ENCODE data around the gene PLA2G15. TPM values are rescaled to one million over a fixed set of nuclear protein-coding genes. Genes with fewer than 3 reads are reported as not detected.

Gene PLA2G15
- total RNA-seq, 1 experiment from 2014 or later: 10.2 TPM

DNA sequence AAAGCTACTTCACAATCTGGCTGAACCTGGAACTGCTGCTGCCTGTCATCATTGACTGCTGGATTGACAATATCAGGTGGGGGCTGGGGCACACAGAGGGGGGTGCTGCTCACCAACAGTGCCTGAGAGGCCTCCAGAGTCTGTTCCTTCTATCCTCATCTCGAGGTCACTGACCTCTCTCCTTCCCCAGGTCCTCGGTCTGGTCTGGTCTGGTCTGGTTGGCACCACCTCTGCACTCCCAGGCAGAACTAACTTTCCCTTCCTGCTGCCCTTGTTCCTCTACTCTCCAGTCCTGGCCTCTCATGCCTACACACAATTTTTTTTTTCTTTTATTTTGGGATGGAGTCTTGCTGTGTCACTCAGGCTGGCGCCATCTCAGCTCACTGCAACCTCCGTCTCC is 4.2 kb downstream of the PLA2G15 start:
- Mint-ChIP-seq H3K4me1 (peaks cover 5% of the 10 kb centered on the region), H3K36me3 (0 out of 2 replicates have a peak, but pooled peaks cover 4% of the 10 kb centered on the region), H3K27ac (no peak overlapping the region), H3K9me3 (no peaks in the 10 kb centered on the region), H3K4me3 (no peak overlapping the region), H3K27me3 (ENCODE audit: low read depth) (peaks cover 18% of the 10 kb centered on the region)
- CTCF ChIA-PET: interaction anchor here (0.9 to 1.8 kb wide), 3 partner anchors 15 to 165 kb away, joined by 3 to 8 read pairs (median 4); partner anchors contain the start of gene SLC7A6
- ATAC-seq (no peak), DNase-seq (ENCODE audit: low spot score) (no peak)
- POLR2A ChIA-PET: interaction anchor here (0.7 kb wide), 1 partner anchor 30 kb away, joined by 10 read pairs; no protein-coding TSS in a partner anchor
- TF ChIP-seq GTF2I (CRISPR knock-in tag; conservative IDR thresholded peaks at IDR 0.05) (no peak), KAT7 (CRISPR knock-in tag; IDR thresholded peaks at IDR 0.05; ENCODE audit: borderline replicate concordance) (no peak)
- TF ChIP-seq, protein P1, sequence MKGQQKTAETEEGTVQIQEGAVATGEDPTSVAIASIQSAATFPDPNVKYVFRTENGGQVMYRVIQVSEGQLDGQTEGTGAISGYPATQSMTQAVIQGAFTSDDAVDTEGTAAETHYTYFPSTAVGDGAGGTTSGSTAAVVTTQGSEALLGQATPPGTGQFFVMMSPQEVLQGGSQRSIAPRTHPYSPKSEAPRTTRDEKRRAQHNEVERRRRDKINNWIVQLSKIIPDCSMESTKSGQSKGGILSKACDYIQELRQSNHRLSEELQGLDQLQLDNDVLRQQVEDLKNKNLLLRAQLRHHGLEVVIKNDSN (CRISPR knock-in tag; IDR thresholded peaks at IDR 0.05): no peak

DNA sequence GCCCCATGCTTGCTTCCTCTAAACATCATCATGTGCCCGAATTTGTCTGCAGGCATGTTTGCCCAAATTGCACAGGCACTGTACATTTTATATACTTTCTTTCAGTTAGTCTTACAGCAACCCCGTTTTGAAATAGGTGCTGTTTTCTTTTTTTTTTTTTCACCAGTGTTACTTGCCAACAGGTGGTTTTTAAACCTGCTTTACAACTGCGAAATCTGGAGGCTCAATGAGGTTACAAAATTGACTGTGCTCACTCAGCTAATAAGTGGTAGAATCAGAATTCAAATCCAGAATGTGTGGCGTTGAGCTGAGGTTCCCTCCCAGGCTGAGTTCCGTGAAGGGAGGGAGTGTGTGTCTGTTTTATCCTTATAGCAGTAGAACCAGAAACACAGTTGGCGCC is 5.8 kb downstream of the PLA2G15 start:
- Mint-ChIP-seq H3K9me3 (no peaks in the 10 kb centered on the region), H3K4me3 (no peak overlapping the region), H3K4me1 (peaks cover under 1% of the 10 kb centered on the region; the same call in 1 of the 2 replicates), H3K36me3 (0 out of 2 replicates have a peak, but pooled peaks cover 4% of the 10 kb centered on the region), H3K27ac (no peak overlapping the region), H3K27me3 (ENCODE audit: low read depth) (peaks cover 6% of the 10 kb centered on the region)
- ChIA-PET CTCF (interaction anchor here (1.1 to 2.9 kb wide), 2 partner anchors 11 to 13 kb away, joined by 3 to 20 read pairs; partner anchors contain the start of gene SLC7A6), POLR2A (interaction anchor here (0.5 kb wide), 1 partner anchor 33 kb away, joined by 4 read pairs; no protein-coding TSS in a partner anchor)
- ATAC-seq: no peak
- DNase-seq (ENCODE audit: low spot score): no peak
- TF ChIP-seq, protein P2, sequence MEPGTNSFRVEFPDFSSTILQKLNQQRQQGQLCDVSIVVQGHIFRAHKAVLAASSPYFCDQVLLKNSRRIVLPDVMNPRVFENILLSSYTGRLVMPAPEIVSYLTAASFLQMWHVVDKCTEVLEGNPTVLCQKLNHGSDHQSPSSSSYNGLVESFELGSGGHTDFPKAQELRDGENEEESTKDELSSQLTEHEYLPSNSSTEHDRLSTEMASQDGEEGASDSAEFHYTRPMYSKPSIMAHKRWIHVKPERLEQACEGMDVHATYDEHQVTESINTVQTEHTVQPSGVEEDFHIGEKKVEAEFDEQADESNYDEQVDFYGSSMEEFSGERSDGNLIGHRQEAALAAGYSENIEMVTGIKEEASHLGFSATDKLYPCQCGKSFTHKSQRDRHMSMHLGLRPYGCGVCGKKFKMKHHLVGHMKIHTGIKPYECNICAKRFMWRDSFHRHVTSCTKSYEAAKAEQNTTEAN (CRISPR knock-in tag; IDR thresholded peaks at IDR 0.05): no peak
- TF ChIP-seq, protein P3, sequence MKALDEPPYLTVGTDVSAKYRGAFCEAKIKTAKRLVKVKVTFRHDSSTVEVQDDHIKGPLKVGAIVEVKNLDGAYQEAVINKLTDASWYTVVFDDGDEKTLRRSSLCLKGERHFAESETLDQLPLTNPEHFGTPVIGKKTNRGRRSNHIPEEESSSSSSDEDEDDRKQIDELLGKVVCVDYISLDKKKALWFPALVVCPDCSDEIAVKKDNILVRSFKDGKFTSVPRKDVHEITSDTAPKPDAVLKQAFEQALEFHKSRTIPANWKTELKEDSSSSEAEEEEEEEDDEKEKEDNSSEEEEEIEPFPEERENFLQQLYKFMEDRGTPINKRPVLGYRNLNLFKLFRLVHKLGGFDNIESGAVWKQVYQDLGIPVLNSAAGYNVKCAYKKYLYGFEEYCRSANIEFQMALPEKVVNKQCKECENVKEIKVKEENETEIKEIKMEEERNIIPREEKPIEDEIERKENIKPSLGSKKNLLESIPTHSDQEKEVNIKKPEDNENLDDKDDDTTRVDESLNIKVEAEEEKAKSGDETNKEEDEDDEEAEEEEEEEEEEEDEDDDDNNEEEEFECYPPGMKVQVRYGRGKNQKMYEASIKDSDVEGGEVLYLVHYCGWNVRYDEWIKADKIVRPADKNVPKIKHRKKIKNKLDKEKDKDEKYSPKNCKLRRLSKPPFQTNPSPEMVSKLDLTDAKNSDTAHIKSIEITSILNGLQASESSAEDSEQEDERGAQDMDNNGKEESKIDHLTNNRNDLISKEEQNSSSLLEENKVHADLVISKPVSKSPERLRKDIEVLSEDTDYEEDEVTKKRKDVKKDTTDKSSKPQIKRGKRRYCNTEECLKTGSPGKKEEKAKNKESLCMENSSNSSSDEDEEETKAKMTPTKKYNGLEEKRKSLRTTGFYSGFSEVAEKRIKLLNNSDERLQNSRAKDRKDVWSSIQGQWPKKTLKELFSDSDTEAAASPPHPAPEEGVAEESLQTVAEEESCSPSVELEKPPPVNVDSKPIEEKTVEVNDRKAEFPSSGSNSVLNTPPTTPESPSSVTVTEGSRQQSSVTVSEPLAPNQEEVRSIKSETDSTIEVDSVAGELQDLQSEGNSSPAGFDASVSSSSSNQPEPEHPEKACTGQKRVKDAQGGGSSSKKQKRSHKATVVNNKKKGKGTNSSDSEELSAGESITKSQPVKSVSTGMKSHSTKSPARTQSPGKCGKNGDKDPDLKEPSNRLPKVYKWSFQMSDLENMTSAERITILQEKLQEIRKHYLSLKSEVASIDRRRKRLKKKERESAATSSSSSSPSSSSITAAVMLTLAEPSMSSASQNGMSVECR (CRISPR knock-in tag; IDR thresholded peaks at IDR 0.05; ENCODE audit: borderline replicate concordance): no peak
- TF ChIP-seq MYBL2 (CRISPR knock-in tag; IDR thresholded peaks at IDR 0.05): no peak
- TF ChIP-seq EMX1 (CRISPR knock-in tag; IDR thresholded peaks at IDR 0.05): no peak
- TF ChIP-seq, protein P4, sequence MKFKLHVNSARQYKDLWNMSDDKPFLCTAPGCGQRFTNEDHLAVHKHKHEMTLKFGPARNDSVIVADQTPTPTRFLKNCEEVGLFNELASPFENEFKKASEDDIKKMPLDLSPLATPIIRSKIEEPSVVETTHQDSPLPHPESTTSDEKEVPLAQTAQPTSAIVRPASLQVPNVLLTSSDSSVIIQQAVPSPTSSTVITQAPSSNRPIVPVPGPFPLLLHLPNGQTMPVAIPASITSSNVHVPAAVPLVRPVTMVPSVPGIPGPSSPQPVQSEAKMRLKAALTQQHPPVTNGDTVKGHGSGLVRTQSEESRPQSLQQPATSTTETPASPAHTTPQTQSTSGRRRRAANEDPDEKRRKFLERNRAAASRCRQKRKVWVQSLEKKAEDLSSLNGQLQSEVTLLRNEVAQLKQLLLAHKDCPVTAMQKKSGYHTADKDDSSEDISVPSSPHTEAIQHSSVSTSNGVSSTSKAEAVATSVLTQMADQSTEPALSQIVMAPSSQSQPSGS (CRISPR knock-in tag; IDR thresholded peaks at IDR 0.05; ENCODE audit: borderline replicate concordance, low read depth): no peak
- TF ChIP-seq, protein P5, sequence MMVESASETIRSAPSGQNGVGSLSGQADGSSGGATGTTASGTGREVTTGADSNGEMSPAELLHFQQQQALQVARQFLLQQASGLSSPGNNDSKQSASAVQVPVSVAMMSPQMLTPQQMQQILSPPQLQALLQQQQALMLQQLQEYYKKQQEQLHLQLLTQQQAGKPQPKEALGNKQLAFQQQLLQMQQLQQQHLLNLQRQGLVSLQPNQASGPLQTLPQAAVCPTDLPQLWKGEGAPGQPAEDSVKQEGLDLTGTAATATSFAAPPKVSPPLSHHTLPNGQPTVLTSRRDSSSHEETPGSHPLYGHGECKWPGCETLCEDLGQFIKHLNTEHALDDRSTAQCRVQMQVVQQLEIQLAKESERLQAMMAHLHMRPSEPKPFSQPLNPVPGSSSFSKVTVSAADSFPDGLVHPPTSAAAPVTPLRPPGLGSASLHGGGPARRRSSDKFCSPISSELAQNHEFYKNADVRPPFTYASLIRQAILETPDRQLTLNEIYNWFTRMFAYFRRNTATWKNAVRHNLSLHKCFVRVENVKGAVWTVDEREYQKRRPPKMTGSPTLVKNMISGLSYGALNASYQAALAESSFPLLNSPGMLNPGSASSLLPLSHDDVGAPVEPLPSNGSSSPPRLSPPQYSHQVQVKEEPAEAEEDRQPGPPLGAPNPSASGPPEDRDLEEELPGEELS (CRISPR knock-in tag; IDR thresholded peaks at IDR 0.05): no peak
- TF ChIP-seq, protein P6, sequence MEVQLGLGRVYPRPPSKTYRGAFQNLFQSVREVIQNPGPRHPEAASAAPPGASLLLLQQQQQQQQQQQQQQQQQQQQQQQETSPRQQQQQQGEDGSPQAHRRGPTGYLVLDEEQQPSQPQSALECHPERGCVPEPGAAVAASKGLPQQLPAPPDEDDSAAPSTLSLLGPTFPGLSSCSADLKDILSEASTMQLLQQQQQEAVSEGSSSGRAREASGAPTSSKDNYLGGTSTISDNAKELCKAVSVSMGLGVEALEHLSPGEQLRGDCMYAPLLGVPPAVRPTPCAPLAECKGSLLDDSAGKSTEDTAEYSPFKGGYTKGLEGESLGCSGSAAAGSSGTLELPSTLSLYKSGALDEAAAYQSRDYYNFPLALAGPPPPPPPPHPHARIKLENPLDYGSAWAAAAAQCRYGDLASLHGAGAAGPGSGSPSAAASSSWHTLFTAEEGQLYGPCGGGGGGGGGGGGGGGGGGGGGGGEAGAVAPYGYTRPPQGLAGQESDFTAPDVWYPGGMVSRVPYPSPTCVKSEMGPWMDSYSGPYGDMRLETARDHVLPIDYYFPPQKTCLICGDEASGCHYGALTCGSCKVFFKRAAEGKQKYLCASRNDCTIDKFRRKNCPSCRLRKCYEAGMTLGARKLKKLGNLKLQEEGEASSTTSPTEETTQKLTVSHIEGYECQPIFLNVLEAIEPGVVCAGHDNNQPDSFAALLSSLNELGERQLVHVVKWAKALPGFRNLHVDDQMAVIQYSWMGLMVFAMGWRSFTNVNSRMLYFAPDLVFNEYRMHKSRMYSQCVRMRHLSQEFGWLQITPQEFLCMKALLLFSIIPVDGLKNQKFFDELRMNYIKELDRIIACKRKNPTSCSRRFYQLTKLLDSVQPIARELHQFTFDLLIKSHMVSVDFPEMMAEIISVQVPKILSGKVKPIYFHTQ (CRISPR knock-in tag; IDR thresholded peaks at IDR 0.05): no peak
- TF ChIP-seq TEAD1 (CRISPR knock-in tag; IDR thresholded peaks at IDR 0.05): no peak
- no peak for TF ChIP-seq ZNF671 (CRISPR knock-in tag; IDR thresholded peaks at IDR 0.05)
- no peak for TF ChIP-seq GABPB1 (CRISPR knock-in tag; IDR thresholded peaks at IDR 0.05)
- no peak for TF ChIP-seq NFYB (CRISPR knock-in tag; conservative IDR thresholded peaks at IDR 0.05; ENCODE audit: low read depth)
- TF ChIP-seq, protein P7, sequence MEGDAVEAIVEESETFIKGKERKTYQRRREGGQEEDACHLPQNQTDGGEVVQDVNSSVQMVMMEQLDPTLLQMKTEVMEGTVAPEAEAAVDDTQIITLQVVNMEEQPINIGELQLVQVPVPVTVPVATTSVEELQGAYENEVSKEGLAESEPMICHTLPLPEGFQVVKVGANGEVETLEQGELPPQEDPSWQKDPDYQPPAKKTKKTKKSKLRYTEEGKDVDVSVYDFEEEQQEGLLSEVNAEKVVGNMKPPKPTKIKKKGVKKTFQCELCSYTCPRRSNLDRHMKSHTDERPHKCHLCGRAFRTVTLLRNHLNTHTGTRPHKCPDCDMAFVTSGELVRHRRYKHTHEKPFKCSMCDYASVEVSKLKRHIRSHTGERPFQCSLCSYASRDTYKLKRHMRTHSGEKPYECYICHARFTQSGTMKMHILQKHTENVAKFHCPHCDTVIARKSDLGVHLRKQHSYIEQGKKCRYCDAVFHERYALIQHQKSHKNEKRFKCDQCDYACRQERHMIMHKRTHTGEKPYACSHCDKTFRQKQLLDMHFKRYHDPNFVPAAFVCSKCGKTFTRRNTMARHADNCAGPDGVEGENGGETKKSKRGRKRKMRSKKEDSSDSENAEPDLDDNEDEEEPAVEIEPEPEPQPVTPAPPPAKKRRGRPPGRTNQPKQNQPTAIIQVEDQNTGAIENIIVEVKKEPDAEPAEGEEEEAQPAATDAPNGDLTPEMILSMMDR (IDR thresholded peaks at IDR 0.05): no peak

Measured in WTC11 (cell line).